ENCODE measurements around the gene ZNF407. TPM values are rescaled to one million over a fixed set of nuclear protein-coding genes. Genes with fewer than 3 reads are reported as not detected.

Gene ZNF407
- total RNA-seq, 1 donor from 2014 or later = 14.2 TPM

GRCh38 chr18:75087119-75088020 lies 489.7 kb downstream of the ZNF407 start:
- H3K4me3 Mint-ChIP-seq (ENCODE audit: unreplicated experiment) = no peak overlapping the region
- peaks cover 6% of the 10 kb centered on the region for H3K27me3 Mint-ChIP-seq (ENCODE audit: unreplicated experiment)
- H3K27ac Mint-ChIP-seq (ENCODE audit: unreplicated experiment) = no peak overlapping the region
- TF ChIP-seq CTCF (IDR thresholded peaks at IDR 0.05) = no peak
- DNase-seq (ENCODE audit: extremely low spot score, unreplicated experiment) = peak; percentile 79
- no peaks in the 10 kb centered on the region for H3K36me3 Mint-ChIP-seq (ENCODE audit: unreplicated experiment)
- no peaks in the 10 kb centered on the region for H3K9me3 Mint-ChIP-seq (ENCODE audit: unreplicated experiment)
- no peaks in the 10 kb centered on the region for H3K4me1 Mint-ChIP-seq (ENCODE audit: unreplicated experiment)

GRCh38 chr18:75088021-75088506 lies 490.4 kb downstream of the ZNF407 start:
- no peaks in the 10 kb centered on the region for H3K36me3 Mint-ChIP-seq (ENCODE audit: unreplicated experiment)
- peak; percentile 70 for DNase-seq (ENCODE audit: extremely low spot score, unreplicated experiment)
- no peaks in the 10 kb centered on the region for H3K9me3 Mint-ChIP-seq (ENCODE audit: unreplicated experiment)
- no peaks in the 10 kb centered on the region for H3K4me1 Mint-ChIP-seq (ENCODE audit: unreplicated experiment)
- no peak overlapping the region for H3K4me3 Mint-ChIP-seq (ENCODE audit: unreplicated experiment)
- H3K27me3 Mint-ChIP-seq (ENCODE audit: unreplicated experiment) = peaks cover 10% of the 10 kb centered on the region
- no peak overlapping the region for H3K27ac Mint-ChIP-seq (ENCODE audit: unreplicated experiment)
- no peak for TF ChIP-seq CTCF (IDR thresholded peaks at IDR 0.05)

DNA sequence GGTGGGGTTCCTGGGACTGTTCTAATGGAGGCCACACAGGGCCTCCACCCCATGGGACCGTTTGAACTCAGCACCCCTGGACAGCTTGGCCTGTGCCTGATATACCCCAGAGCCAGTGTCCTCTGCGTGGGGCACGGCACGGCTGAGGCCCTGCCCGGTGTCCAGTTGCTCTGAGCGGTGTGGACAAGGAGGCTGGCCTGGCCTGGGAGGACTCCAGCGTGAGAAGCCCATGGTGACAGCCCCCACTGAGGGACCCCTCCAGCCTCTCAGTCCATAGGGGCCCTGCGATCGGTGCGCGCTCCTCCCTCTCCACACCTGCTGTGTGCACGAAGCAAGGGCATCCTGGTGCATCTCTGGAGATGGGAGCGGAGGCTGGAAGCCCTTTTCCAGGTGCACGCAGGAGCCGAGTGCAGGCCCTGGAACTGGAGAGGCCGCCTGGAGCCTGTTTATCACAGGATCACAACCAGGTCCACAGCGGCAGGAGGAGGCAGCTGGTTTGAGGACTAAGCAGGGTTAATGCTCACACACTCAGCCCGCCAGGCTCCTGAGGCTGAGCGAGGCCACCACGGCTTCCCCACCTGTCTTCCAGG lies 491.0 kb downstream of the ZNF407 start:
- no peak for TF ChIP-seq CTCF (IDR thresholded peaks at IDR 0.05)
- H3K36me3 Mint-ChIP-seq (ENCODE audit: unreplicated experiment) = no peaks in the 10 kb centered on the region

DNA sequence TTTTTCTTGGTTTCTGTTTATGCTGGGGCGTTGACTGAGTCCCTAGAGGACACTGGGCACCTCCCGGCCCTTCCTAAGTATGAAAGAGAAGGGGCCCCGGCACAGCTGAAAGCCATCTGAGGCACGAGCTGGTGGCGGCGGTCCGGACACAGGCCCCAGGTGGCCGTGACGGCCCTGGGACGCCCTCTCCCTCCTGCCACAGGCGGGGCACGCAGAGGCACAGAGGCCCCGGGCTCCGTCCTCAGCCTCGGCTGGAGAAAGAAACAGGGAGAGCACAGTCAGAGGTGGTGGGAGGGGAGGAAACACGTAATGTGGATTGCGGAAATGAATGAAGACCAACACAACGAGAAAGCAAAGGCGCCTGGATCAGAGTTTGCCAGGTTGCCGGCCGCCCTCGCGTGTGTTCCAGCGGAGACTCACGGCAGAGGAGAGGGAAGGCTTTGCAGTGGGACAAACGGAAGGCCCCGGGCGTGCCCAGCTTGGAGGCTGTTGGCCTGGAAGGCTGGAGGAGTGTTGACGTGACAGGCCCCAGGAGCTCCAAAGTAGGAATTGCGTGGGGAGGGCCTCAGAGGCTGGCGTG lies 492.2 kb downstream of the ZNF407 start:
- DNase-seq (ENCODE audit: extremely low spot score, unreplicated experiment) = peak; percentile 81
- Mint-ChIP-seq H3K9me3 (ENCODE audit: unreplicated experiment) (no peaks in the 10 kb centered on the region), H3K36me3 (ENCODE audit: unreplicated experiment) (no peaks in the 10 kb centered on the region), H3K27ac (ENCODE audit: unreplicated experiment) (no peak overlapping the region), H3K27me3 (ENCODE audit: unreplicated experiment) (peaks cover 27% of the 10 kb centered on the region), H3K4me1 (ENCODE audit: unreplicated experiment) (no peaks in the 10 kb centered on the region), H3K4me3 (ENCODE audit: unreplicated experiment) (no peak overlapping the region)
- TF ChIP-seq CTCF (IDR thresholded peaks at IDR 0.05) = no peak

More for the DNA sequence above, 491.0 kb downstream of the ZNF407 start:
- H3K4me1 Mint-ChIP-seq (ENCODE audit: unreplicated experiment) = no peaks in the 10 kb centered on the region
- no peaks in the 10 kb centered on the region for H3K9me3 Mint-ChIP-seq (ENCODE audit: unreplicated experiment)
- H3K27me3 Mint-ChIP-seq (ENCODE audit: unreplicated experiment) = peaks cover 16% of the 10 kb centered on the region
- DNase-seq (ENCODE audit: extremely low spot score, unreplicated experiment) = peak; percentile 73
- no peak overlapping the region for H3K27ac Mint-ChIP-seq (ENCODE audit: unreplicated experiment)
- H3K4me3 Mint-ChIP-seq (ENCODE audit: unreplicated experiment) = no peak overlapping the region

- Mint-ChIP-seq H3K9me3 (ENCODE audit: unreplicated experiment) (peaks cover 2% of the 10 kb centered on the region), H3K27me3 (ENCODE audit: unreplicated experiment) (peaks cover 27% of the 10 kb centered on the region), H3K36me3 (ENCODE audit: unreplicated experiment) (no peaks in the 10 kb centered on the region), H3K4me1 (ENCODE audit: unreplicated experiment) (no peaks in the 10 kb centered on the region), H3K4me3 (ENCODE audit: unreplicated experiment) (no peak overlapping the region), H3K27ac (ENCODE audit: unreplicated experiment) (no peak overlapping the region)
- TF ChIP-seq CTCF (IDR thresholded peaks at IDR 0.05) = no peak
- peak; percentile 80 for DNase-seq (ENCODE audit: extremely low spot score, unreplicated experiment)
Measured at GRCh38 chr18:75090336-75090735, 492.7 kb downstream of the ZNF407 start.
